HEK293 (cell line): ENCODE results near the gene PTCSC3.
"Not testable (repeated sequence)": the region's sequence is repeated elsewhere in the genome, so short reads cannot be mapped to it uniquely, and the experiment has no call there.

Experiments
- CTCF ChIA-PET: fragments of 350-600 bp; formaldehyde crosslinking; extraction: SDS; loops from one replicate; lab custom pipeline; 2021; ENCODE audit warnings: antibody characterized with exemption; lab: Yijun Ruan, JAX
- POLR2A ChIA-PET: fragments of 300-600 bp; formaldehyde crosslinking; extraction: SDS; loops from one replicate; lab custom pipeline; 2020; ENCODE audit warnings: antibody characterized with exemption, inconsistent platforms; lab: Yijun Ruan, JAX
- H3K27ac ChIP-seq: fragments of 200-500 bp; sonication (Bioruptor generic); 2 replicates; pipeline ENCODE4 v1.5.1; 2014; ENCODE audit warnings: low read depth, low read length, control low read depth, inconsistent platforms; ENCODE audit errors: extremely low read depth
- H3K36me3 ChIP-seq, 2 experiments: fragments of 200-500 bp in 1 of 2; sonication (Bioruptor generic) in 1 of 2; 1 replicate in 1 of 2; 2 replicates in 1 of 2; pipeline ENCODE4 v1.5.1; 2014 to 2017; ENCODE audit warnings: inconsistent platforms in 2 of 2, low read length in 2 of 2; ENCODE audit not compliant: control insufficient read depth in 2 of 2, insufficient read depth in 1 of 2
- H3K4me1 ChIP-seq: fragments of 200-500 bp; sonication (Bioruptor generic); 2 replicates; pipeline ENCODE4 v1.5.1; 2014; ENCODE audit warnings: mild to moderate bottlenecking, low read length, inconsistent platforms; ENCODE audit not compliant: control insufficient read depth, insufficient read depth
- H3K4me3 ChIP-seq: 2 replicates; pipeline ENCODE4 v1.5.1; 2011; ENCODE audit warnings: low read depth, mild to moderate bottlenecking, control low read depth, low read length, moderate library complexity
- H3K9me3 ChIP-seq: fragments of 200-500 bp; sonication (Bioruptor generic); 2 replicates; pipeline ENCODE4 v1.5.1; 2014; ENCODE audit warnings: low read depth, low read length, inconsistent platforms; ENCODE audit not compliant: control insufficient read depth, insufficient read depth
- FEZF1 ChIP-seq: fragments of 450-650 bp; formaldehyde crosslinking; IDR thresholded peaks from 2 replicates; pipeline ENCODE4 v1.5.1; 2016; ENCODE audit warnings: missing biosample characterization, missing genetic modification characterization
- GLIS2 ChIP-seq: fragments of 450-650 bp; formaldehyde crosslinking; IDR thresholded peaks from 2 replicates; pipeline ENCODE4 v1.5.1; 2016; ENCODE audit warnings: missing biosample characterization, missing genetic modification characterization
- HOXD13 ChIP-seq: sonication (generic); formaldehyde crosslinking; IDR thresholded peaks from 2 replicates; pipeline ENCODE4 v1.8.0; 2022; ENCODE audit warnings: missing genetic modification reagents, borderline replicate concordance
- SCRT1 ChIP-seq: fragments of 450-650 bp; formaldehyde crosslinking; IDR thresholded peaks from 2 replicates; pipeline ENCODE4 v1.5.1; 2016; ENCODE audit warnings: missing biosample characterization, missing genetic modification characterization, borderline replicate concordance
- SCRT2 ChIP-seq: fragments of 450-650 bp; formaldehyde crosslinking; IDR thresholded peaks from 2 replicates; pipeline ENCODE4 v1.5.1; 2016; ENCODE audit warnings: missing biosample characterization, missing genetic modification characterization
- SETDB1 ChIP-seq: IDR thresholded peaks from one replicate; pipeline ENCODE4 v1.6.1; 2017; ENCODE audit warnings: mild to moderate bottlenecking, low read length, moderate library complexity, mixed read lengths; ENCODE audit not compliant: insufficient read length
- TRIM28 ChIP-seq: IDR thresholded peaks from 2 replicates; pipeline ENCODE4 v1.6.1; 2011; ENCODE audit warnings: low read length, control low read depth, borderline replicate concordance
- ZEB2 ChIP-seq: fragments of 450-650 bp; formaldehyde crosslinking; IDR thresholded peaks from 2 replicates; pipeline ENCODE4 v1.5.1; 2016; ENCODE audit warnings: missing biosample characterization, missing genetic modification characterization
- ZIC2 ChIP-seq: fragments of 450-650 bp; formaldehyde crosslinking; IDR thresholded peaks from 2 replicates; pipeline ENCODE4 v1.5.1; 2016; ENCODE audit warnings: missing biosample characterization, missing genetic modification characterization
- ZNF138 ChIP-seq: fragments of 450-650 bp; formaldehyde crosslinking; IDR thresholded peaks from 2 replicates; pipeline ENCODE4 v1.5.1; 2016; ENCODE audit warnings: missing biosample characterization, missing genetic modification characterization, borderline replicate concordance
- ZNF157 ChIP-seq: fragments of 450-650 bp; formaldehyde crosslinking; IDR thresholded peaks from 2 replicates; pipeline ENCODE4 v1.5.1; 2016; ENCODE audit warnings: missing biosample characterization, missing genetic modification characterization
- ZNF23 ChIP-seq: fragments of 450-650 bp; formaldehyde crosslinking; IDR thresholded peaks from 2 replicates; pipeline ENCODE4 v1.5.1; 2016; ENCODE audit warnings: missing biosample characterization, missing genetic modification characterization, borderline replicate concordance
- ZNF24 ChIP-seq: fragments of 450-650 bp; formaldehyde crosslinking; IDR thresholded peaks from 2 replicates; pipeline ENCODE4 v1.5.1; 2016; ENCODE audit warnings: missing biosample characterization, missing genetic modification characterization
- ZNF324 ChIP-seq: fragments of 450-650 bp; formaldehyde crosslinking; IDR thresholded peaks from 2 replicates; pipeline ENCODE4 v1.5.1; 2016; ENCODE audit warnings: missing biosample characterization, missing genetic modification characterization
- ZNF366 ChIP-seq: fragments of 450-650 bp; formaldehyde crosslinking; conservative IDR thresholded peaks from 2 replicates; pipeline ENCODE4 v1.5.1; 2016; ENCODE audit warnings: missing biosample characterization, missing genetic modification characterization
- ZNF37A ChIP-seq: fragments of 450-650 bp; IDR thresholded peaks from 2 replicates; pipeline ENCODE4 v1.5.1; 2018; ENCODE audit warnings: missing biosample characterization, missing genetic modification characterization
- ZNF416 ChIP-seq: fragments of 450-650 bp; formaldehyde crosslinking; IDR thresholded peaks from 2 replicates; pipeline ENCODE4 v1.5.1; 2016; ENCODE audit warnings: missing biosample characterization, missing genetic modification characterization
- ZNF654 ChIP-seq: fragments of 450-650 bp; formaldehyde crosslinking; IDR thresholded peaks from 2 replicates; pipeline ENCODE4 v1.5.1; 2016; ENCODE audit warnings: low read depth, missing biosample characterization, missing genetic modification characterization
- ZNF660 ChIP-seq: fragments of 450-650 bp; IDR thresholded peaks from 2 replicates; pipeline ENCODE4 v1.5.1; 2018; ENCODE audit warnings: missing biosample characterization, mild to moderate bottlenecking, missing genetic modification characterization
- ZNF664 ChIP-seq: fragments of 450-650 bp; formaldehyde crosslinking; IDR thresholded peaks from 2 replicates; pipeline ENCODE4 v1.5.1; 2016; ENCODE audit warnings: missing biosample characterization, missing genetic modification characterization
- ZNF777 ChIP-seq: fragments of 450-650 bp; formaldehyde crosslinking; IDR thresholded peaks from 2 replicates; pipeline ENCODE4 v1.5.1; 2017; ENCODE audit warnings: missing biosample characterization, missing genetic modification characterization, borderline replicate concordance
- TF ChIP-seq, protein P1 (sequence below): fragments of 450-650 bp; formaldehyde crosslinking; IDR thresholded peaks from 2 replicates; pipeline ENCODE4 v1.5.1; 2016; ENCODE audit warnings: missing biosample characterization, missing genetic modification characterization
- TF ChIP-seq, protein P2 (sequence below): fragments of 450-650 bp; formaldehyde crosslinking; IDR thresholded peaks from 2 replicates; pipeline ENCODE4 v1.5.1; 2017; ENCODE audit warnings: missing biosample characterization, mild to moderate bottlenecking, missing genetic modification characterization, moderate library complexity
- TF ChIP-seq, protein P3 (sequence below): fragments of 450-650 bp; formaldehyde crosslinking; IDR thresholded peaks from 2 replicates; pipeline ENCODE4 v1.5.1; 2017; ENCODE audit warnings: missing biosample characterization, missing genetic modification characterization

The PTCSC3 gene

DNA sequence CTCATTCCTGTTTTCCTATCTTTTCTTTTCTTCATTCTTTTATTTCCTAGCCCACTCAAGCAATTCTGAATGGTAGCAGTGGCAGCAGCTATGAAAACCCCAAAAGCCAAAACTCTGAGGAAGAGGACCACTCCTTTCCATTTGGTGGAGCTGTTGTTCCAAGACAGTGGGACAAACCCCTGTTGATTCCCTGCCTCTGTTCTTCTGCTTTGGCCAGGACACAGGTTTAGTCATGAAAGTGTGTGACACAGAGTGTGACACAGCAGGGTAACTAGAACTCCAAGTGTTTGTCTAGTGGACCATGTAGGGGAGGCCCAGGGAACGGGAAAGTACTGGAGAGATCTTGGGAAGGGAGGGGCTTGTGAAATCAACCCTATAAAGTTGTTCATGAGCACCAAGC, 71.1 kb downstream of the PTCSC3 start:
- Histone ChIP-seq H3K4me1 (no peaks in the 10 kb centered on the region), H3K27ac (no peak overlapping the region), H3K4me3 (no peak overlapping the region), H3K36me3 (no peaks in the 10 kb centered on the region), H3K9me3 (no peaks in the 10 kb centered on the region)
- TF ChIP-seq ZNF654 (tag by site-specific recombination), result peak; percentile 69
- TF ChIP-seq SCRT1 (tag by site-specific recombination), result peak; percentile 92
- peak; percentile 96 for TF ChIP-seq SCRT2 (tag by site-specific recombination)
- TF ChIP-seq TRIM28, result no peak
- no peak for TF ChIP-seq ZNF157 (tag by site-specific recombination)
- no peak for TF ChIP-seq ZNF777 (tag by site-specific recombination)
- no peak for TF ChIP-seq ZEB2 (tag by site-specific recombination)
- TF ChIP-seq, protein P1, sequence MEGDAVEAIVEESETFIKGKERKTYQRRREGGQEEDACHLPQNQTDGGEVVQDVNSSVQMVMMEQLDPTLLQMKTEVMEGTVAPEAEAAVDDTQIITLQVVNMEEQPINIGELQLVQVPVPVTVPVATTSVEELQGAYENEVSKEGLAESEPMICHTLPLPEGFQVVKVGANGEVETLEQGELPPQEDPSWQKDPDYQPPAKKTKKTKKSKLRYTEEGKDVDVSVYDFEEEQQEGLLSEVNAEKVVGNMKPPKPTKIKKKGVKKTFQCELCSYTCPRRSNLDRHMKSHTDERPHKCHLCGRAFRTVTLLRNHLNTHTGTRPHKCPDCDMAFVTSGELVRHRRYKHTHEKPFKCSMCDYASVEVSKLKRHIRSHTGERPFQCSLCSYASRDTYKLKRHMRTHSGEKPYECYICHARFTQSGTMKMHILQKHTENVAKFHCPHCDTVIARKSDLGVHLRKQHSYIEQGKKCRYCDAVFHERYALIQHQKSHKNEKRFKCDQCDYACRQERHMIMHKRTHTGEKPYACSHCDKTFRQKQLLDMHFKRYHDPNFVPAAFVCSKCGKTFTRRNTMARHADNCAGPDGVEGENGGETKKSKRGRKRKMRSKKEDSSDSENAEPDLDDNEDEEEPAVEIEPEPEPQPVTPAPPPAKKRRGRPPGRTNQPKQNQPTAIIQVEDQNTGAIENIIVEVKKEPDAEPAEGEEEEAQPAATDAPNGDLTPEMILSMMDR (tag by site-specific recombination), result peak; percentile 41; the same call in 1 of the 2 replicates
- TF ChIP-seq ZNF660 (tag by site-specific recombination), result no peak
- TF ChIP-seq, protein P2, sequence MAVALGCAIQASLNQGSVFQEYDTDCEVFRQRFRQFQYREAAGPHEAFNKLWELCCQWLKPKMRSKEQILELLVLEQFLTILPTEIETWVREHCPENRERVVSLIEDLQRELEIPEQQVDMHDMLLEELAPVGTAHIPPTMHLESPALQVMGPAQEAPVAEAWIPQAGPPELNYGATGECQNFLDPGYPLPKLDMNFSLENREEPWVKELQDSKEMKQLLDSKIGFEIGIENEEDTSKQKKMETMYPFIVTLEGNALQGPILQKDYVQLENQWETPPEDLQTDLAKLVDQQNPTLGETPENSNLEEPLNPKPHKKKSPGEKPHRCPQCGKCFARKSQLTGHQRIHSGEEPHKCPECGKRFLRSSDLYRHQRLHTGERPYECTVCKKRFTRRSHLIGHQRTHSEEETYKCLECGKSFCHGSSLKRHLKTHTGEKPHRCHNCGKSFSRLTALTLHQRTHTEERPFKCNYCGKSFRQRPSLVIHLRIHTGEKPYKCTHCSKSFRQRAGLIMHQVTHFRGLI (tag by site-specific recombination), result no peak
- peak; percentile 70 for TF ChIP-seq ZIC2 (tag by site-specific recombination)
- no peak for TF ChIP-seq ZNF324 (tag by site-specific recombination)
- TF ChIP-seq ZNF23 (tag by site-specific recombination), result no peak
- POLR2A ChIA-PET, result no interaction called here
- CTCF ChIA-PET, result interaction anchor here (0.9 to 1.9 kb wide), 13 partner anchors 9 to 500 kb away, joined by 3 to 13 read pairs (median 5); no protein-coding TSS in a partner anchor

DNA sequence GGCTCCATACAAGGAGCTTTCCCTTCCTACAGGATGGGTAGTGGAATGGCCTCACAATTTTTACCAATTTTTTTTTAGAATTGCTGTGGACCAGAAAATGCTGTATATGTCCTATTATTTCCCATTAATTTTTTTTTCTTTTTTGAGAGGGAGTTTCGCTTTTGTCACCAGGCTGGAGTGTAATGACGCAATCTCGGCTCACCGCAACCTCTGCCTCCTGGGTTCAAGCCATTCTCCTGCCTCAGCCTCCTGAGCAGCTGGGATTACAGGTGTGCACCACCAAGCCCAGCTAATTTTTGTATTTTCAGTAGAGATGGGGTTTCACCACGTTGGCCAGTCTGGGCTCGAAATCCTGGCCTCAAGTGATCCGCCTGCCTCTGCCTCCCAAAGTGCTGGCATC, 72.3 kb downstream of the PTCSC3 start:
- POLR2A ChIA-PET, H3K9me3 ChIP-seq, H3K27ac ChIP-seq, H3K4me3 ChIP-seq, H3K36me3 ChIP-seq, H3K4me1 ChIP-seq: not testable (repeated sequence)
- CTCF ChIA-PET, result interaction anchor here (0.6 to 2.2 kb wide), 3 partner anchors 34 to 1046 kb away, joined by 3 to 10 read pairs (median 3); no protein-coding TSS in a partner anchor

DNA sequence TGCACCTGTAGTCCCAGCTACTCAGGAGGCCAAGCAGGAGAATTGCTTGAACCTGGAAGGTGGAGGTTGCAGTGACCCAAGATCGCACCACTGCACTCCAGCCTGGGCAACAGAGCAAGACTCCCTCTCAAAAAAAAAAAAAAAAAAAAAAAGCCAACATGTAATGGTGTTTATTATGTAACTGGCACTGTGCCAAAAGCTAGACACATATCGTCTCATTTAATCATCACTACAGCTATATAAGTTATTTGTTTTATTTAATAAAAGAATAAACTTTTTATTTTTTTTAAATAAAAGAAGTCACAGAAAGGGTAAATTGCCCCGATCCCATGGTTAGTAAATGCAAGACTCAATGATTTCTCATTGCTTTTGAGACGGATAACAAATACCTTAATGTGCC, 76.9 kb downstream of the PTCSC3 start:
- ChIA-PET POLR2A (interaction anchor here (0.7 kb wide), 1 partner anchor 131 kb away, joined by 6 read pairs; no protein-coding TSS in a partner anchor), CTCF (no interaction called here)
- Histone ChIP-seq H3K4me3 (no peak overlapping the region), H3K27ac (no peak overlapping the region), H3K4me1 (no peaks in the 10 kb centered on the region), H3K36me3 (no peaks in the 10 kb centered on the region)
- 0 out of 2 replicates have a peak, but pooled peaks have one; percentile 24 for TF ChIP-seq ZNF664
- TF ChIP-seq ZNF138 (tag by site-specific recombination), result no peak
- TF ChIP-seq, all 188 proteins: peak for 1
- H3K9me3 ChIP-seq, result no peaks in the 10 kb centered on the region

DNA sequence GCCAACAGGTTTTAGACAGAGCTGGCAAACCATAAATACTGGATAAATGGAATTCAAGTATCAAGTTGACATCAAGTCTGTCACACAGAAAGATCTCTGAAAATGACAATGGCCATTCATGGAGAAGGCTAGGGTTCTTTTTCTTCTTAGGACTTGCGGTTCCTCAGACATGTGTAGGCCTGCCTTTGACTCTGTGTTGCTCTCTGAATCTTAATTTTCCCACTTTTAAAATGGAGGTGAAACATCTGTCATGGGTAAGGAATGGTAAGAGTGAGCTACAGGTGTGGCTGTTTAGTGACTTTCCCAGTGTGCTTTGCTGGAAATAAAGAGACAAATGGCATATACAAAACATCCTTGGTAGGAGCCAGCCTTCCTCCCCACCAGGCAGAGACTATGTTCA, 79.2 kb downstream of the PTCSC3 start:
- ChIA-PET POLR2A (no interaction called here), CTCF (interaction anchor here (1.3 to 1.5 kb wide), 2 partner anchors 8 to 27 kb away, joined by 8 to 11 read pairs; no protein-coding TSS in a partner anchor)
- Histone ChIP-seq H3K27ac (no peak overlapping the region), H3K9me3 (no peaks in the 10 kb centered on the region), H3K36me3 (no peaks in the 10 kb centered on the region), H3K4me1 (no peaks in the 10 kb centered on the region), H3K4me3 (no peak overlapping the region)
- no peak for TF ChIP-seq SETDB1
- no peak for TF ChIP-seq ZNF416 (tag by site-specific recombination)
- TF ChIP-seq TRIM28, result no peak
- no peak for TF ChIP-seq FEZF1 (tag by site-specific recombination)
- no peak for TF ChIP-seq GLIS2
- TF ChIP-seq ZNF366 (tag by site-specific recombination), result no peak
- TF ChIP-seq, protein P3, sequence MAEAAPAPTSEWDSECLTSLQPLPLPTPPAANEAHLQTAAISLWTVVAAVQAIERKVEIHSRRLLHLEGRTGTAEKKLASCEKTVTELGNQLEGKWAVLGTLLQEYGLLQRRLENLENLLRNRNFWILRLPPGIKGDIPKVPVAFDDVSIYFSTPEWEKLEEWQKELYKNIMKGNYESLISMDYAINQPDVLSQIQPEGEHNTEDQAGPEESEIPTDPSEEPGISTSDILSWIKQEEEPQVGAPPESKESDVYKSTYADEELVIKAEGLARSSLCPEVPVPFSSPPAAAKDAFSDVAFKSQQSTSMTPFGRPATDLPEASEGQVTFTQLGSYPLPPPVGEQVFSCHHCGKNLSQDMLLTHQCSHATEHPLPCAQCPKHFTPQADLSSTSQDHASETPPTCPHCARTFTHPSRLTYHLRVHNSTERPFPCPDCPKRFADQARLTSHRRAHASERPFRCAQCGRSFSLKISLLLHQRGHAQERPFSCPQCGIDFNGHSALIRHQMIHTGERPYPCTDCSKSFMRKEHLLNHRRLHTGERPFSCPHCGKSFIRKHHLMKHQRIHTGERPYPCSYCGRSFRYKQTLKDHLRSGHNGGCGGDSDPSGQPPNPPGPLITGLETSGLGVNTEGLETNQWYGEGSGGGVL (tag by site-specific recombination), result no peak
- TF ChIP-seq ZNF24, result no peak
- TF ChIP-seq ZNF37A (tag by site-specific recombination), result no peak
- no peak for TF ChIP-seq HOXD13
